ENCODE measurements around the gene RDH13. TPM values are rescaled to one million over a fixed set of nuclear protein-coding genes. Genes with fewer than 3 reads are reported as not detected.

The RDH13 gene
- total RNA-seq, 1 experiment from 2014 or later, result 31.1 TPM

DNA sequence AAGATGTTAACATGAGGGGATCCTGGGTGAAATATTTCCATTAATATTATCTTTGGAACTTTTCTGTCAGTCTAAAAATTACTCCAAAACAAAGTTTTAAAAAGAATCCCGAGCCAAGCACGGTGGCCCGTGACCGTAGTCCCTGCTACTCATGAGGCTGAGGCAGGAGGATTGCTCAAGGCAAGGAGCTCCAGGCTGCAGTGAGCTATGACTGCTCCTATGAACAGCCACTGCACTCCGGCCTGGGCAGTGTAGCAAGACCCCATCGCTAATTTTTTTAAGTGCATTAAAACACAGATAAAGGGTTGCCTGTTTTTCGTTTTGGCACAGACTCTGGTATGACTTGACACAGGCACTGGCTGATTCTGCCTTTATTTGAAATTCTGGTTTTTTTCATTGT lies 31.8 kb downstream of the RDH13 start:
- no peak overlapping the region for H3K9ac ChIP-seq (ENCODE audit: low read length)
- RAD21 ChIA-PET (ENCODE audit: low non-redundant PET in 1 of 2, low total read pairs in 2 of 2, uncharacterized antibody in 2 of 2, unreplicated experiment in 2 of 2), result no interaction called here
- intact Hi-C loops (cut with micrococcal nuclease), result no loop called here
- H3K79me2 ChIP-seq (ENCODE audit: insufficient read depth, low read length), result peaks cover 82% of the 10 kb centered on the region
- no peaks in the 10 kb centered on the region for H3K27me3 ChIP-seq (ENCODE audit: insufficient read depth, low read length)
- H3K27ac ChIP-seq (ENCODE audit: low read depth, low read length), result no peak overlapping the region
- no peak for ATAC-seq
- POLR2A ChIA-PET, result no interaction called here
- BruUV-seq (replicated peaks), result no TSS peak
- H4K20me1 ChIP-seq (ENCODE audit: insufficient read depth), result peaks cover 7% of the 10 kb centered on the region; the same call in 1 of the 2 replicates
- CTCF ChIA-PET, result no interaction called here
- H2AFZ ChIP-seq (ENCODE audit: low read depth, low read length, poor library complexity, severe bottlenecking), result no peak overlapping the region
- no peaks in the 10 kb centered on the region for H3K9me2 ChIP-seq (ENCODE audit: insufficient read depth)
- H3K4me1 ChIP-seq (ENCODE audit: control insufficient read depth in 1 of 2, insufficient read depth in 2 of 2, low read length in 2 of 2), result peaks cover 4 to 17% of the 10 kb centered on the region in 2 experiments; a peak in 3 of 4 replicates
- H3K9me3 ChIP-seq (ENCODE audit: control insufficient read depth in 1 of 2, insufficient read depth in 1 of 2, low read depth in 1 of 2, low read length in 2 of 2), result no peaks in the 10 kb centered on the region
- DNase-seq (ENCODE audit: low read depth, low spot score), result no peak
- no peaks in the 10 kb centered on the region for H3K36me3 ChIP-seq (ENCODE audit: control insufficient read depth in 1 of 2, insufficient read depth in 2 of 2, low read length in 2 of 2)
- TF ChIP-seq, protein P1, sequence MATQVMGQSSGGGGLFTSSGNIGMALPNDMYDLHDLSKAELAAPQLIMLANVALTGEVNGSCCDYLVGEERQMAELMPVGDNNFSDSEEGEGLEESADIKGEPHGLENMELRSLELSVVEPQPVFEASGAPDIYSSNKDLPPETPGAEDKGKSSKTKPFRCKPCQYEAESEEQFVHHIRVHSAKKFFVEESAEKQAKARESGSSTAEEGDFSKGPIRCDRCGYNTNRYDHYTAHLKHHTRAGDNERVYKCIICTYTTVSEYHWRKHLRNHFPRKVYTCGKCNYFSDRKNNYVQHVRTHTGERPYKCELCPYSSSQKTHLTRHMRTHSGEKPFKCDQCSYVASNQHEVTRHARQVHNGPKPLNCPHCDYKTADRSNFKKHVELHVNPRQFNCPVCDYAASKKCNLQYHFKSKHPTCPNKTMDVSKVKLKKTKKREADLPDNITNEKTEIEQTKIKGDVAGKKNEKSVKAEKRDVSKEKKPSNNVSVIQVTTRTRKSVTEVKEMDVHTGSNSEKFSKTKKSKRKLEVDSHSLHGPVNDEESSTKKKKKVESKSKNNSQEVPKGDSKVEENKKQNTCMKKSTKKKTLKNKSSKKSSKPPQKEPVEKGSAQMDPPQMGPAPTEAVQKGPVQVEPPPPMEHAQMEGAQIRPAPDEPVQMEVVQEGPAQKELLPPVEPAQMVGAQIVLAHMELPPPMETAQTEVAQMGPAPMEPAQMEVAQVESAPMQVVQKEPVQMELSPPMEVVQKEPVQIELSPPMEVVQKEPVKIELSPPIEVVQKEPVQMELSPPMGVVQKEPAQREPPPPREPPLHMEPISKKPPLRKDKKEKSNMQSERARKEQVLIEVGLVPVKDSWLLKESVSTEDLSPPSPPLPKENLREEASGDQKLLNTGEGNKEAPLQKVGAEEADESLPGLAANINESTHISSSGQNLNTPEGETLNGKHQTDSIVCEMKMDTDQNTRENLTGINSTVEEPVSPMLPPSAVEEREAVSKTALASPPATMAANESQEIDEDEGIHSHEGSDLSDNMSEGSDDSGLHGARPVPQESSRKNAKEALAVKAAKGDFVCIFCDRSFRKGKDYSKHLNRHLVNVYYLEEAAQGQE (IDR thresholded peaks at IDR 0.05; ENCODE audit: low read depth), result no peak
- TF ChIP-seq ELF1 (IDR thresholded peaks at IDR 0.05; ENCODE audit: borderline replicate concordance, low read depth), result no peak
- TF ChIP-seq, protein P2, sequence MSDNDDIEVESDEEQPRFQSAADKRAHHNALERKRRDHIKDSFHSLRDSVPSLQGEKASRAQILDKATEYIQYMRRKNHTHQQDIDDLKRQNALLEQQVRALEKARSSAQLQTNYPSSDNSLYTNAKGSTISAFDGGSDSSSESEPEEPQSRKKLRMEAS (IDR thresholded peaks at IDR 0.05), result no peak
- no peak for TF ChIP-seq POLR2A (IDR thresholded peaks at IDR 0.05; ENCODE audit: borderline replicate concordance, extremely low read depth, insufficient read depth, insufficient read length)
- no peak for TF ChIP-seq EZH2phosphoT487 (IDR thresholded peaks at IDR 0.05; ENCODE audit: borderline replicate concordance)
- TF ChIP-seq CBX3 (IDR thresholded peaks at IDR 0.05; ENCODE audit: low read depth), result no peak
- TF ChIP-seq SRF (IDR thresholded peaks at IDR 0.05; ENCODE audit: low read depth), result no peak
- no peak for TF ChIP-seq EZH2 (IDR thresholded peaks at IDR 0.05)
- TF ChIP-seq, protein P3, sequence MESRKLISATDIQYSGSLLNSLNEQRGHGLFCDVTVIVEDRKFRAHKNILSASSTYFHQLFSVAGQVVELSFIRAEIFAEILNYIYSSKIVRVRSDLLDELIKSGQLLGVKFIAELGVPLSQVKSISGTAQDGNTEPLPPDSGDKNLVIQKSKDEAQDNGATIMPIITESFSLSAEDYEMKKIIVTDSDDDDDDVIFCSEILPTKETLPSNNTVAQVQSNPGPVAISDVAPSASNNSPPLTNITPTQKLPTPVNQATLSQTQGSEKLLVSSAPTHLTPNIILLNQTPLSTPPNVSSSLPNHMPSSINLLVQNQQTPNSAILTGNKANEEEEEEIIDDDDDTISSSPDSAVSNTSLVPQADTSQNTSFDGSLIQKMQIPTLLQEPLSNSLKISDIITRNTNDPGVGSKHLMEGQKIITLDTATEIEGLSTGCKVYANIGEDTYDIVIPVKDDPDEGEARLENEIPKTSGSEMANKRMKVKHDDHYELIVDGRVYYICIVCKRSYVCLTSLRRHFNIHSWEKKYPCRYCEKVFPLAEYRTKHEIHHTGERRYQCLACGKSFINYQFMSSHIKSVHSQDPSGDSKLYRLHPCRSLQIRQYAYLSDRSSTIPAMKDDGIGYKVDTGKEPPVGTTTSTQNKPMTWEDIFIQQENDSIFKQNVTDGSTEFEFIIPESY (IDR thresholded peaks at IDR 0.05; ENCODE audit: extremely low read depth, insufficient replicate concordance, low read length), result no peak
- TF ChIP-seq JUND (IDR thresholded peaks at IDR 0.05), result no peak
- TF ChIP-seq ZFX (IDR thresholded peaks at IDR 0.05), result no peak
- no peak for TF ChIP-seq SP1 (IDR thresholded peaks at IDR 0.05; ENCODE audit: low read depth)
- no peak for TF ChIP-seq RAD21 (IDR thresholded peaks at IDR 0.05; ENCODE audit: low read depth)
- TF ChIP-seq ZNF274 (IDR thresholded peaks at IDR 0.05; ENCODE audit: low read depth, low read length), result no peak
- no peak overlapping the region for H3K4me2 ChIP-seq (ENCODE audit: low read length)
- no peak overlapping the region for H3K4me3 ChIP-seq (replicated peaks in 1 of 2; ENCODE audit: low read depth in 1 of 2, low read length in 2 of 2)

Data from HCT116 (cell line).